HepG2 (cell line): ENCODE measurements around the gene EIF1AD. TPM values are rescaled to one million over a fixed set of nuclear protein-coding genes. Genes with fewer than 3 reads are reported as not detected.

Experiments used
- ATM ChIP-seq: fragments of 450-650 bp; IDR thresholded peaks from 2 replicates; pipeline ENCODE4 v1.7.1; 2017; ENCODE audit warnings: mild to moderate bottlenecking, borderline replicate concordance
- ATRX ChIP-seq: sonication (generic); formaldehyde crosslinking; IDR thresholded peaks from 2 replicates; pipeline ENCODE4 v1.4.0; 2020; ENCODE audit warnings: missing genetic modification reagents, borderline replicate concordance
- ELF3 ChIP-seq: IDR thresholded peaks from 2 replicates; pipeline ENCODE4 v1.6.1; 2016; ENCODE audit warnings: missing genetic modification reagents, missing compliant biosample characterization
- GABPA ChIP-seq, 2 experiments: IDR thresholded peaks; 2 replicates each; pipeline ENCODE4 v1.6.1; 2011 to 2016; ENCODE audit warnings: low read depth in 2 of 2, low read length in 1 of 2, missing biosample characterization in 1 of 2, missing genetic modification characterization in 1 of 2
- HMGA1 ChIP-seq: sonication (generic); formaldehyde crosslinking; conservative IDR thresholded peaks from 2 replicates; pipeline ENCODE4 v1.4.0; 2020; ENCODE audit warnings: missing genetic modification reagents
- KDM3A ChIP-seq: IDR thresholded peaks from 2 replicates; pipeline ENCODE4 v1.6.1; 2018; ENCODE audit warnings: low read depth, missing compliant biosample characterization
- KLF15 ChIP-seq: sonication (generic); formaldehyde crosslinking; IDR thresholded peaks from 2 replicates; pipeline ENCODE4 v1.8.1; 2023; ENCODE audit warnings: borderline replicate concordance, mild to moderate bottlenecking, inconsistent platforms, missing genetic modification reagents, mixed read lengths
- REST ChIP-seq, 2 experiments: IDR thresholded peaks; 2 replicates each; pipeline ENCODE4 v1.6.1; 2011 to 2012; ENCODE audit warnings: low read length in 2 of 2, borderline replicate concordance in 1 of 2, low read depth in 1 of 2, mild to moderate bottlenecking in 1 of 2, moderate library complexity in 1 of 2
- TAF1 ChIP-seq: sonication (generic); formaldehyde crosslinking; IDR thresholded peaks from 2 replicates; pipeline ENCODE4 v1.4.0; 2020; ENCODE audit warnings: missing genetic modification reagents
- TFDP1 ChIP-seq: IDR thresholded peaks from 2 replicates; pipeline ENCODE4 v1.6.1; 2016; ENCODE audit warnings: missing compliant biosample characterization, missing genetic modification reagents, borderline replicate concordance
- ZBTB14 ChIP-seq: sonication (generic); formaldehyde crosslinking; IDR thresholded peaks from 2 replicates; pipeline ENCODE4 v1.4.0; 2020; ENCODE audit warnings: missing genetic modification reagents
- ZNF264 ChIP-seq: sonication (generic); formaldehyde crosslinking; IDR thresholded peaks from 2 replicates; pipeline ENCODE4 v1.4.0; 2020; ENCODE audit warnings: missing genetic modification reagents
- ZNF318 ChIP-seq: sonication (generic); formaldehyde crosslinking; IDR thresholded peaks from 2 replicates; pipeline ENCODE4 v1.4.0; 2020; ENCODE audit warnings: mild to moderate bottlenecking, missing genetic modification reagents
- ZNF331 ChIP-seq: sonication (generic); formaldehyde crosslinking; IDR thresholded peaks from 2 replicates; pipeline ENCODE4 v1.4.0; 2020; ENCODE audit warnings: missing genetic modification reagents
- polyA plus RNA-seq, 8 experiments: library from polyadenylated mRNA; depleted of rRNA in 3 of 8; stranded (reverse) in 7 of 8; unstranded in 1 of 8; fragments of >200 nt; fragmentation: Illumina TruSeq in 4 of 8; extraction: Trizol in 4 of 8; gene quantifications; 2 replicates each; pipeline versions ENCODE4 v1.2.1 to v1.2.3, GENCODE V29; 2011 to 2016; ENCODE audit warnings: low read depth in 4 of 8, missing spikeins in 1 of 8, mixed read lengths in 1 of 8; ENCODE audit not compliant: insufficient read depth in 1 of 8
- total RNA-seq, 5 experiments: library from RNA; depleted of rRNA; stranded (reverse); fragments of >200 nt; fragmentation: Illumina TruSeq; extraction: Trizol; gene quantifications; 2 replicates each; pipeline ENCODE4 v1.2.3, GENCODE V29; 2016; ENCODE audit warnings: low read depth in 1 of 5

Gene EIF1AD
- total and polyA plus RNA-seq, 2 of the 13 experiments (the other 11 are each of a cell fraction or from before 2014, with no cell fraction given), result 18.2 to 30.8 TPM

- TF ChIP-seq KLF15 (CRISPR knock-in tag) (no peak), ZNF264 (CRISPR knock-in tag) (no peak), REST (IDR thresholded peaks at IDR 0.05; ENCODE audit: borderline replicate concordance in 1 of 2, low read depth in 1 of 2, low read length in 2 of 2) (no peak), ATRX (no peak), TAF1 (CRISPR knock-in tag) (no peak), ZBTB14 (no peak), ZNF318 (no peak), ATM (no peak), HMGA1 (CRISPR knock-in tag) (no peak), ELF3 (peak; percentile 50), KDM3A (CRISPR knock-in tag) (peak; percentile 81), TFDP1 (CRISPR knock-in tag) (no peak), ZNF331 (CRISPR knock-in tag) (0 out of 2 replicates have a peak, but pooled peaks have one; percentile 35), GABPA (IDR thresholded peaks at IDR 0.05; ENCODE audit: low read depth, low read length) (no peak), GABPA (CRISPR knock-in tag; IDR thresholded peaks at IDR 0.05; ENCODE audit: low read depth) (peak; percentile 62; the same call in 1 of the 2 replicates)
Measured at GRCh38 chr11:65988791-65989592, 13.0 kb downstream of the EIF1AD start (continued).
